Measurements from ENCODE around the gene ELK3.

The ELK3 gene

DNA sequence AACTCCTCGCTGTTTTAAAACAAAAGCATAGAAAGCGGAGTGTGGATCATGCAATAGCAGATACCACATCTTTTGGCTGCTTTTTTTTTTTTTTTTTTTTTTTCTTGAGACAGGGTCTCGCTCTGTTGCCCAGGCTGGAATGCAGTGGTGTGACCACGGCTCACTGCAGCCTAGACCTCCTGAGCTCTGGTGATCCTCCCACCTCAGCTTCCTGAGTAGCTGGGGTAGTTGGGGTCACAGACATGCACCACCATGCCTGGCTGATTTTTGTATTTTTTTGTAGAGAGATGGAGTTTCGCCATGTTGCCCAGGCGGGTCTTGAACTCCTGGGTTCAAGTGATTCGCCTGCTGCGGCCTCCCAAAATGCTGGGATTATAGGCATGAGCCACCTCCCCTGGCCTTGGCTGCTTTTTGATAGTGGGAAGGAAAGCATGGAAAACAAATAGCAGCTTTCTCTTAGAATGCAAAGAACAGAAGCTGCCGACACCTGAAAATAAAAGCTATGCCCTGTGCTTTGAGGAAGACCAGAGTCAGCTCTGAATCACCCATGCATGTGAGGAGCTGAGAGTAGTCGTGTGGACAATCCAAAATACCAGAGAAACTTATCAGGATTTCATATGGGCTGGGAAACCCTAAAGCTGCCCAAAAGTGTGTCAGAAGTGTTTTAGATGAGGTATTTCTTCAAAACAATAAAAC, 3.6 kb upstream of the ELK3 start:
- DNase-seq: peak; percentile 1

DNA sequence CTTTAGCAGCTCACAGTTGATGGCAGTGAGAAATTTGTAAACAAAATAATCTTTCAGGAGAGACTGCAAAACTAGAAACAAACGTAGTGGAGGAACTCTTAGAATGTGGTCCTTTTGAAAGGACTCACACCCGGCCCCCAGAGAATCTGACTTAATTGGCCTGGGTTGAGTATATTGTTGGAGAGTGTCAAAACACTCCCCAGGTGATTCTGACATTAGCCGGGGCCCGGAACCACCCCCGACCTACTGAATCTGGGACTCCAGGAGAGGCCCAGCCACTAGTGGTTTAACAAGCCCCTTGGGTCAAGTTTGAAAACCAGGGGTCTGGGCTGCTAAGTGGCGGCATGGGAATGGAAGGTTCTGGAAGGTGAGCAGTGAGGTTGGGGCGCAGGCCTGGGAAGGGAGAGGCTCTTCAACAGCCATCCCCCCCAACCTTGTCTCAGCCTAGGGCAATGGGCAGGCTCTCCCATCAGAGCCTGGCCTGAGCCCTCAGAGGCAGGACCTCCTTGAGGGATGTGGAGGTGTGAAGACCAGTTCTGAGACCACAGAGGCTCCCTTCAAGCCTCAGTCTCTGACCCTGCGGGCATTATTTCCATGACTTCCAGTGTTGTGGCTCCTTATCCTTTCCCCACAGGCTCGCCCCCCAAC, 1.1 kb upstream of the ELK3 start:
- DNase-seq: no peak

DNA sequence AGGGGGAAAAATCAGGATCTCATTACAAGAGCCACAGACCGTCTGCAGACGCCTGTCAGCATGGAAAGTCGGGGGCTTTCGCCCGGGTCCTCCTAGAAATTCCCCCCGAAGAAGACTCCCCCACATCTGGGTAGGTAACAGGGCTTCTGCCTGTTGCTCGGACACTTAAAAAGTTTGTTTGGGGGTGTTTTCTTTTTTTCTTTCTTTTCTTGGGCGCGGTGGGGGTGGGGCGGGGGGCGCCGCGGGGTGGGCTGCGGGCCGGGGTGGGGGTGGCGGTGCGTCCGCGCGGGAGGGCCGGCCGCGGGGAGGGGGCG, 358 bp downstream of the ELK3 start:
- DNase-seq: no peak

DNA sequence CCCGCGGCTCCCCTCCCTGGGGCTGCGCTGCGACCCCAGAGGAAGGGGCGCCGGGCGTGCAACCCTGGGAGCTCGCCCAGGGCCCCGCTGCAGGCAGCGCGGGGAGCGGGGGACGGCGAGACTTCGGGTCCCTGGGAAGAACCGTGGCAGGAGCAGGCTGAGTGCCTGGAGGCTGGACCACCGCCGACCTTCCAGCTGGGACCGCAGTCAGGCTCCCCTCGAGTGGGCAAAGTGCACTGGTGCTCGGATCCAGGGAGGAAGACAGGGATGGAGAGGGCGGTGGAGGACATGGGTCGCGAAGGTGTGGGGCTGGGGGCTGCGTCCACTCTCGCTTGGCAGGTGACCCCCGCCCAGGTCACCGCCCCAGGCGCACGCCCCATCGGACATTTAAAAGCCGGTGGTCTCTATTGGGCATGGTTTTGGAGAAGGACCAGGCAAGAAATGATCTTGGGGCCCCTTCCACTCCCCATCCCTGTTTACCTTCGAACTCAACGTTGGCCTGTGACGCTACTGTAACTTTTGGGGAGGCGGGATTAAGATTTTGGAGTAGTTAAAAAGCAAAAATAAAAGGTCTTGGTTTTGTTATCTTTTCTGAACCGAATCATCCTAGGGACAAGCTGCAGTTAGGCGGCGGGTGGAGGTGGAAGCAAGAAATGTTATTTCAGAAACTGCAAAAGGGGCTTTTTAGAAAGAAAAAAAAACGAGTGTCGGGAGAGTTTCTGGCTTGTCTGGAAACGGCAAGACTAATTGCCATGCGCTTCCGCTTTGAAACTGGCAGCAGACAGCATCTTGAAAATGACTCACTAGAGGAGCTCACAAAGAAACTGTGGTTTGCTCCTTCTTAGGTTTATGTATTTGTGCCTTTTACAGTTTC, 1.0 kb downstream of the ELK3 start:
- peak; percentile 75 for DNase-seq

DNA sequence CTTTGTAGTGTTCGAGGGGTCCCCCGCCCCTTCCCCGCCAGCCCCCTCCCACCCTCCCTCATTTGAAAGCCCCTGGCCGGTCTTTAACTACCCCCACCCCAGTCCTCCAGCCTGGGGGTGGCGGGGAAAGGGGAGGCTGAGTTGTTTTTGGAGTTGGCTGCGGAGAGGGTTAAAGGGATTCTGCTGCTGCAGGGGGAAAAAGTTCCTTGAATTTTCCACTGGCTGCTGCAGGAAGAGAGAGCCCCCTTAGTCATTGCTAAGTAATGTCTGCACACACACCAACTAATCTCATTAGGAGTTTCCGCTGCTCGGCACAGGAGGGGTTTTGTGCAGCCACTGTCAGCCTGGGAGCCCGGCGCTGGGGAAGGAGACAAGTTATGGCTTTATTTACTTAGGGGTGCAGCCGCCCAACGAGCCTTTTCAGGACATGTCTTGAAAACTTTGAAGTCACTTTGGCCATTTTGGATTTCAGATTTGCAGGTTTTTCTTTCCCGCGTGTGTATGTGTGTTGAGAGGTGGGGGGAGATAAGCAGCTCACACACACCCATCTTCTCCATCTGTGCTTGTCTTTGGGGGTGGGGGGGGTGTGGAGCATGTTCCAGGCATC, 1.8 kb downstream of the ELK3 start:
- peak; percentile 67 for DNase-seq

DNA sequence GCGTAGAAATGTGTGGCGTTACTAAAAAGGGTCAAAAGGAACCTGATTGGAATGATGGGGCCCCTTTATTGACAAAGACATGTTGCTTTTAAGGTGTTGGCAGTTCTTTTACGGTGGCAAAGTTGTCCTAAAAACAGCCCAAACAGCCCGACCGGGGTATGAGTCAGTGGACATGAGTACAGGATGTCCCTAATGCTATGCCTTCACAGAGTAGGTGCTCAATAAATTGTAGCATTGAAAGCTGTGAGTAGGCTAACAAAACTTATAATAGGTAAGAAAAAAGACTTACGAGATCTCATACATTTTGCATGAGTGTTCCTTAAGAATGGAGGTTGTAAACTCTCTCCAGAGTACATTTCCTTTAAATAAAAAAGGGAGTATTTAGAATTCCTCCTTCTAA, 2.6 kb downstream of the ELK3 start:
- DNase-seq: no peak

DNA sequence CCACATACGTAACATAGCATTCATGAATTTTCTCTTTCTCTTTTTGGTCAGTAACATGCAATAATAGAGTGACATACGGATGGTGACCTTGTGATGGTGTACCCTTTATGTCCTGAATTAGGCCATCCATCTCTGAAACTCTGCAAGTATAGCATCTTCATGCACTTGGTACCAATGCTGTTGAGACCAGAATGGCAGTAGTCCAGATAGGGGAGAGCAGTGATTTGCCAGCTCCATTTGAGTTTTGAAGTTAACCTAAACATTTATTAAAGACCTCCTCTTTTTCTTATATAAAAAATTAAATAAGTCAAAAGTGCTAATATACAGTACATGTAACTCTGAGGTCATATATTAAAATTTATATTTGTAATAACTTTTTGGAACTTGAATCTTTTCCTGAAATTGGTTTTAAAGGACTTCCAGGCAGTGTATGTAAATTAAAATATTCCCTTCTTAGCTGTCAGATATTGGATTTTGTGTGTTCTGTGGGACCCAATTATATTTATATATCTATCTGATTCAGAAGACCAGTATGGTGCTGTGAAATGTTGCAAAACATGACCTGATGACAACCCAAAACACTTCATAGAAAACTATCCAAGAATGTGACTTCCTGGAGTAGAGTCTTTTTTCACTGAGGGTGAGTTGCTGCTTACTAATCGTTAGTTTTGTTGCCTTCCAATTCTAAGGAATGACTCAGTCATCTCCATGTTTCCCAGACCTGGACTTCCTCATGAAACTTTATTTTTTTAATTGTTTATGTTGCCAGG, 3.5 kb downstream of the ELK3 start:
- no peak for DNase-seq

DNA sequence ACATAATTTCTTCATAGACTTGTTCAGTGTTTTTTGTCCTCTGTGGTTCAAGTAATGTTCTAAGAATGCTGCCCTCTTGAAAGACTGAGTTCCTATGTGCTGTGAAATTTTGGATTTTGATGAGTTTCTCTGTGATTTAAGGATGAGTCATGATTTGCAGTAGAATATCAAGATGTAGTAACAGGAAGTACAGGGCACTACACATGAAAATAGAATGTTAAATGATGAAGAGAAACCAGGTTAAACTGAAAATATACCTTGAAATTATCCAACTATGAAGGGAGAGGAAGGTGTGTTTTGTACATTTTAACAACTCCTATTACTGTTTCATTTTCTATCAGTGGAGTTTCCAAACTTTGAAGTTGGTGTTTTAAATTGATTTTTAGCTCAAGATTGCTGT, 4.8 kb downstream of the ELK3 start:
- DNase-seq: no peak

DNA sequence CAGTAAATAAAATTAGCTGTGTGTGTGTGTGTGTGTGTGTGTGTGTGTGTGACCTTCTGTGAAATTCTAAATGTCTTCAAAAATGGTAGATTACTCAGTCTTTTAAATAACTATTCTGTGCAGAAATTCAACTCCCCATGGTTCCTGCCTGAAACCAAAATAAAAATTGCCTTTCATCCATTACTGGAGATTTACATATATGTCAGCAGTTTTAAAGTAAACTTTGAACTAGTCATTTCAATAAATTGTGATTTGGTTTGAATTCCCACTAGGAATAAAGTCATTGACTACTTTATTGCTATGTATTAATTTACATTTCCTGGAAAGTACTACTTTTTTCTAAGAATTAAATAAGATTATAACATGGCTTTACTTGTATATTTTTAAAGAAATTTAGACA, 5.3 kb downstream of the ELK3 start:
- no peak for DNase-seq

DNA sequence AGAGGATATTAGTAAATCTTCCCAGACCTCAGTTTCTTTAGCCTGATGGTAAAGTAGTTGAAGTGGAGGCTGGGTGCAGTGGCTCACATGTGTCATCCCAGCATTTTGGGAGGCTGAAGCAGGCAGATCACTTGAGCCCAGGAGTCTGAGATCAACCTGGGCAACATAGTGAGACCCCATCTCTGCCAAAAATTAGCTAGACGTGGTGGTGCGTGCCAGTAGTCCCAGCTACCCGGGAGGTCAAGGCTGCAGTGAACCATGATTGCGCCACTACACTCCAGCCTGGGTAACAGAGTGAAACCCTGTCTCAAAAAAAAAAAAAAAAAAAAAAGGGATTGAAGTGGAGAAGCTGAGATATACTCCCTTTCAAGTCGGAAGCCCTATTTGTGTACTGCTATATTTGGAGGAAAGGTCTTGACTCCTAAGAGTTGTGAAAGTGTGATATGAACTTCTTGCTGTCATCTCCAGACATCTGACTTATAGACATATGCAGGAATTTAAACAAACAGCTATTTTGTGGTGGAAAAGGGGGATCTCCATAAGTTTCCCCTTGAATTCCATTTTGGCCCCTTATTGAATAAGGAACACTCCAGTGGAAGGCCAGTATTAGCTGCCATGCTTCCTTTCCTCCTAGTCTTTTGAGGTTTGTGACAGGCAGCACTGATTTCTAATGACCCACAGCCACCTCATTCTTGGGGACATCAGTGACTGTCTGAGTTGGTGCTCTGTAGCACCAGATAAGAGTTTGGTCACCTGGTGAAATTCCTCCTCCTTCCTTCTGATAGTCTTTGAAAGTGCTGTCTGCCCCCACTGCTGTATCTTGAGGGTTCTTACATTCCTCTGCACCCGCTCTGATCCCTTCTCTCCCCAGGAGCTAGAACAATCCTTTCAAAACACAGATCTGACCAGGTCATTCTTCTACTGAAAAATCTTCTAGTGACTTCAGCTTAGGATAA, 7.4 kb downstream of the ELK3 start:
- DNase-seq: no peak

DNA sequence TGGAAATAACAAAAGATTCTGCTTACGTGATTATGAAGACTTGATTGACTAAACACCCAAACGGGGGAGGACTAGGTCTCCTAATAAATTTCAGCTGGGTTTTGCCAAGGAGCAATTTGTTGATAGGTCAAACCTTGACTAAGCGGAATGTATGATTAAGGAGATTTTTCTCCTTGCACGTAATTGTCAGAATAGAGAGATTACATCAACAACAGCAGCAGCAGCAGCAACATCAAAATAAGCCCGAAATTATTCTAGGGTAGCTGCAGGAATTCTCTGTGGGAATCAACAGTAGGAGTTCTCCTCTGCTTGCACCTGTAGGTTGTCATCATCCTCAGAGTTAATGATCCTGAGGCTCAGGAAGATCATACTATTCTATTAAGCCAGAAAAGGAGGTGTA, 10.2 kb downstream of the ELK3 start:
- DNase-seq: no peak

DNA sequence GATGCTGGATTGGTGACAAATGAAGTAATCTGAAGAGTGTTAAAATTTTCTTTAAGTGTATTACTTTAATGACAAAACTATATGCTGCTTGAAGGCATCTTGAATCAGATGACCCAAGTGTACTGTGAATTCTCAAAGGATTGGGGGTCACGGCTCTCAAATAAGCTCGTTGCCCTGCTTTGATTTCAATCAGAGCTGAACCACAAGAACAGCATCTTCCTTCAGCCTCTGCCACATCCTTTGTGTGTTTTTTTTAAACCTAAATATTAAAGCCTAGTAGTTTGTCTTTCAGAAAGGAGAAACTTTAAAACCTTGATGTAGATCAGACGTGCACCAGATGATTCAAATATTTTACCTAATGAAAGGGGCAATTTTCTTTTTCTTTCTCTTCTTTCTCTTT, 11.7 kb downstream of the ELK3 start:
- DNase-seq: no peak

DNA sequence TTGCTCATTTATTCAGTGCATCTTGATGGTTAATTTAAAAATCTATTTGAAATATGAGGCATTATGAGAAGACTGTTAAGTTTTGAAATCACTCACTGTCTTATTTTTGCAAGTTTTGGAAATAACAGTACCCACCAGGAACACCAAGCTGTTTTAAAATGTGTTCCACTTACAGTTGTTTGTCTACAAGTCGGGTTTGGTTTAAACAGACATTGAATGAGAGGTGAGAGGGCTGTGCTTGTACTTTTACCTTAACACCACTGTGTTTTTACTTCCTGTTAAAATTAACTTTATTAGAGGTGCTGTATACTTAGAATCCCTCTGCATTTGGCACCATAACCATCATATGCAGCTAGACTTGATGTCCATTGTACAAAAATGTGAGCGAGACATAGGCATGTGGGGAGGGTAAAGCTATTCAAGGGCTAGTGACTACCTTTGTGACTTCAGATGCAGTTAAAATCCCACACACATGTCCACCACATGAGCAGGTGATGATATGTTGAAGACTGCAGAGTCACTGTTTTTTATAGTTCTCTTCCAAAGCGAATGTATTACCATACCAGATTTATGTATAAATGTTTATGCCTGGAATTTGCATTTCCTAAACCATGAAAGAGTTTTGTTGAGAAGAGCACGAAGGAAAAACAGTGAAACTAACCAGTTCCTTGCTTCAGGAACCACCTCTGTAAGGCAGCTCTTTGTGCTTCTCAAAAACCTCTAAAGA, 12.9 kb downstream of the ELK3 start:
- no peak for DNase-seq

DNA sequence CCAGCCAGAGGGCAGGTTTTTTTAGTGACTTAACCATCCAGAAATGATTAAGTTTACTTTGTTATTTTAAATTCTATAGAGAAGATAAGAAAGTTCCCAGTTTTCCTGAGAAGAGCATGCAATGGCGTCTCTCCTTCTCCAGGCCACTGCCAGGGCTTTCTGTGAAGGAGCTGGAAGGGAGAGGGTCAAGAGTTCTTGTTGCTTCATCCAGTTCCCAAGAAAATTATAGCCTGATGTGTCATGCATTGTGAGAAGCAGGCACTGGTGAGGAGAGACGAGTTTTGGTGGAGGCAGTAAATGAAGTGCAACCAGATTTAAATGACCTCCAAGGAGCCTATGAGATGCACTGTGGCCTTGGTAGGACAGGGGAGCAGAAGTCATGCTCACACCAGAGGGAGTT, 14.2 kb downstream of the ELK3 start:
- DNase-seq: peak; percentile 22

DNA sequence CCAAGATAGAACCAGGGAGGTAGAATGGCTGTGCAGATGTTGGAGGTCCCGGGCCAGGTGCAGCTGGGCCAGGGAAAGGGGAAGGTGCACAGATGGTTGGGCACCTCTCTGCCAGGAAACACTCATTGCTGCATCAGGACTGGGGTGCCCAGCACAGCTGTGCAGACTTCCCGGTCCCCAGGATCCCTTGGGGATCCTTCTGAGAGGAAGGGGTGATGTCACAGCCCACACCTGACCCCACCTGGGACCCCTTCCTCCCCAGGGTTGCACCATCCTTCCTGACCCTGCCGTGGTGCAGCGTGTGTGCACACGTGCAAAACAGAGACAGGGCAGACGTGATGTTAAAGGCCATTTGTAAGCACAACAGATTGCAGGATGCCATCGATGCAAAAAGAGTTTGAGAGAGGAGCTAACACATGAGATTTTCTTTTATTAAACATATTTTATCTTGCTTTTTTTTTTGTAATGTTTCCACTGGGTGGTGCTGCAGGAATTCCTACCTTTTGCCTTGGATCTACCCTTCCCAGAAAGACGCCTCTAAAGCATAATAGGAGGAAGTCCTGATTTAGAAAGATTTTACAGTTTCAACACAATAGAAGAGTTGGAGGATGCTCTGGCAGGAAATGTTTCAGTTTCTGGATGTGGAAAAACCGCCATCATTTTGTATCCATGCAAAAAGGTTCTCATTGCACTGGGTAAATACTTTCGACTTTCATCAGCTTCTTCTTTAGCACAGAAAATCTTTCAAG, 14.8 kb downstream of the ELK3 start:
- DNase-seq: no peak

DNA sequence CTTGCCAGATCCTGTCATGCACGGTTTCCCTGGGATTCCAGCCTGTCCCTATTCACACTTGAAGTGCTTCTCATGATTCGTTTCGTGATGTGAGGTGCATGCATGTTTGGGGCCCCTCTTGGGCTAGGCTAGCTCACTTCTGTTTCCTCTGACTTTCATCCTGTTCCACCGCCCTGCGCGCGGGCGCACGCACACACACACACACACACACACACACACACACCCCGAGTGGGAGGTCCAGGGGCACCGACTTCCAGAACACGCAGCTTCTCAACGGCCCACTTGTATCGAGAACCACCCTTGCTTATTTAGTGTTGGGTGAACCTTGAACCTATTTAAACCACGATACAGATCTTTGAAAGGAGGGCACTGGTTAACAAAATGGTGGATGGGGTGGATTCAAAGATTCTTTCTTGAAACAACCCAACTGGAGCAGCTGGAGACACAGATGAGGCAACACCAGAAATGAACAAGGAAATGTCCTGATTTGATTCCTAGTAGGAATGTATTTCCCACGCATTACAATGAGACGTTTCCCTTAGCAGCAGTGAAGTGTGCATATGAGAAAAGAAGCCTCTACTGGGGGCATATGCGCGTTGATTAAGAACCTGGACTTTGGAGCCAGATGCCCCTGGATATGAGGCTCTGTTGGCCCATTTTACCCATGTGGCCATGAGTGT, 16.3 kb downstream of the ELK3 start:
- peak; percentile 66 for DNase-seq

DNA sequence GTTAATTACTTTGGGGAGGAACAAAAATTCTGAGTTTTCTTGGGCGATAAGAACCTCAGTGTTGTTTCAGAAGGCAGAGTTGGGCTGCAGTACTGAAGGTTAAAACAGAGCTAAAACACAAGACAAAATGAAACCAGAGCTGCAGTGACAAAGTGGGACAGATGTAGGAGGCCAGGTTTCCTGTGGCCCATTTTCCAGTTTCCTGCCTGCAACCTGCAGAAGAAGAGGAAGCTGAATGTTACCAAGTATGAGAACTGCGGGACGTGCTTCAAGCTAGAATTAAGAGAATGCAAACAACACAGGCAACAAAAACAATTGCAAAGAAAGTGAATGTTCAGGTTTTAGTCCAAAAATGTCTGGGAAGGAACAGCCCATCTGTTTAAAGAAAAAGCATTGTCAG, 17.8 kb downstream of the ELK3 start:
- DNase-seq: no peak

DNA sequence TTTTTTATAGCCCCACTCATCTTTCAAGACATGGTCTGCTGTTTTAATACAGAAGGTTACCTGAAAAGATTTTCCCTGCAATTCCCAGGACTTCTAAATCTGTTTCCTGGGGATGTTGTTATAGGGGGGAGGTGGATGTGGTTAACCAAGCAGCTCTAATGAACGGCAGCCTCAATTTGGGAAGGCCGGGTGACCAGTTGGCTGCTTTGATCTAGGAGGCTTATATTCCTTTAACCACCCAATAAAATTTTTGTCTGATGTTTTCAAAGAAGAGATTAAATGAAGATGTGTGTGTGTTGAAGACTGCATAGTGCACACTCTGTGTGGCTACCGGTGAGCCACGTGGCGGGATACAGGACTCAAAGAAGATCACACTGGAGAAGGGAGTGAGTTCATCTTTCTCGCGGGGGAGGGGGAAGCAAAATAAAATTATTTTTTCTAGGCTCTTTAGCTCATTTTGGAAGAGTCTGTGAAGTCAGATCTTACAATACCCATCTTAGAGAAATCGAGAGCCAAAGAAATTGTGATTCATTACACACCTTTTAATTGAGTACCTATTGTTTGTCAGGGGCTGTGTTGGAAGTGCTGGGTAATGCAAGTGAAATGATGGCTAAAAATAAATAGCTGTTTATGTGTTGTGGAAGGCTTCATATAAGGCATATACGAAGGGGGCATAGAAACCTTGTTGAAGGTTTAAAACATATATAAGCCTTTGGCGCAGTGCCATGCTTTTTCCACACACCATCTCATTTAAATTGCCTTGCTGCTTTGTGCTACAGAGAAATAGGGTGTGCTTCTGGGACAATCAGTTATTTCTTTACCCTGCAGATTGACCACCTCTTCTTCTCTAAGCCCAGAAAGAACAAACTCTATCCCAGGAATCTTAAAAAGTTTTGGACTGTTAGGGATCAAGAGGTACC, 18.5 kb downstream of the ELK3 start:
- peak; percentile 25 for DNase-seq

DNA sequence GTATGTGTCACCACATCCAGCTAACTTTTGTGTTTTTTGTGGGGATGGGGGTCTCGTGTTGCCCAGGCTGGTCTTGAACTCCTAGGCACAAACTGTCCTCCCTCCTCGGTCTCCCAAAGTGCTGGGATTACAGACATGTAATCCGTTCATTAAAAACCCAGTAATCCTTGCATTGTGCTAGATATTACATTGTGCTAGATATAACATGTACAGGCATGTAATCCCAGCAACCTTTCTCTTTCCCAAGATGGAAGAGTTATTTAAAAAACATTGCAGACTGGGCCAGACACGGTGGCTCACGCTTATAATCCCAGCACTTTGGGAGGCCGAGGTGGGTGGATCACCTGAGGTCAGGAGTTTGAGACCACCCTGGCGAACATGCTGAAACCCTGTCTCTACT, 19.7 kb downstream of the ELK3 start:
- DNase-seq: no peak

Measured in stimulated activated CD8-positive, alpha-beta memory T cell treated with anti-CD3 and anti-CD28 coated beads, Interleukin-4, amount 100 ng/mL, for 48 hours (primary cell).